KMS-11 (cell line): ENCODE data around the gene DSCAM.
"Not testable (repeated sequence)": the region's sequence is repeated elsewhere in the genome, so short reads cannot be mapped to it uniquely, and the experiment has no call there.

Source experiments
- H2AFZ ChIP-seq: fragments of 200-600 bp; sonication (generic); 2 replicates; pipeline ENCODE4 v1.6.1; 2016; ENCODE audit warnings: antibody characterized with exemption, mixed run types, low read depth
- H3K27ac ChIP-seq: fragments of 200-600 bp; sonication (generic); 2 replicates; pipeline ENCODE4 v1.6.1; 2016; ENCODE audit warnings: mild to moderate bottlenecking, mixed run types
- H3K27me3 ChIP-seq: fragments of 200-600 bp; sonication (generic); 2 replicates; pipeline ENCODE4 v1.6.1; 2017; ENCODE audit warnings: mild to moderate bottlenecking, low read depth, mixed run types, moderate library complexity; ENCODE audit not compliant: insufficient read depth
- H3K36me3 ChIP-seq: fragments of 200-600 bp; sonication (generic); 2 replicates; pipeline ENCODE4 v1.6.1; 2017; ENCODE audit warnings: mild to moderate bottlenecking, mixed run types; ENCODE audit not compliant: insufficient read depth
- H3K4me1 ChIP-seq: fragments of 200-600 bp; sonication (generic); 2 replicates; pipeline ENCODE4 v1.6.1; 2016; ENCODE audit warnings: mild to moderate bottlenecking, low read depth, mixed run types; ENCODE audit not compliant: poor library complexity, severe bottlenecking
- H3K4me2 ChIP-seq: fragments of 200-600 bp; sonication (generic); 2 replicates; pipeline ENCODE4 v1.7.0; 2016; ENCODE audit warnings: mild to moderate bottlenecking, mixed run types
- H3K4me3 ChIP-seq: fragments of 200-600 bp; sonication (generic); IDR thresholded peaks from 2 replicates; pipeline ENCODE4 v1.6.1; 2017; ENCODE audit warnings: low read depth, low read length, mixed read lengths; ENCODE audit not compliant: insufficient read depth
- H3K79me2 ChIP-seq: fragments of 200-600 bp; sonication (generic); 2 replicates; pipeline ENCODE4 v1.6.1; 2016; ENCODE audit warnings: low read depth, mixed run types; ENCODE audit not compliant: insufficient read depth
- H3K9ac ChIP-seq: fragments of 200-600 bp; sonication (generic); 2 replicates; pipeline ENCODE4 v1.6.1; 2016; ENCODE audit warnings: mild to moderate bottlenecking, mixed run types
- H4K20me1 ChIP-seq: fragments of 200-600 bp; sonication (generic); 2 replicates; pipeline ENCODE4 v1.6.1; 2016; ENCODE audit warnings: mild to moderate bottlenecking, mixed run types; ENCODE audit not compliant: insufficient read depth
- CTCF ChIP-seq: fragments of 200-600 bp; sonication (generic); conservative IDR thresholded peaks from 2 replicates; pipeline ENCODE4 v1.6.1; 2017; ENCODE audit warnings: low read depth, mild to moderate bottlenecking, antibody characterized with exemption, low read length, moderate library complexity, mixed read lengths

DSCAM gene

GRCh38 chr21:40043423-40043822 lies 803.5 kb downstream of the DSCAM start:
- Histone ChIP-seq H3K4me2 (no peak overlapping the region), H3K27me3 (0 out of 2 replicates have a peak, but pooled peaks cover 2% of the 10 kb centered on the region), H3K4me1 (no peaks in the 10 kb centered on the region), H3K9ac (no peak overlapping the region), H4K20me1 (no peaks in the 10 kb centered on the region), H3K27ac (no peak overlapping the region), H2AFZ (no peak overlapping the region), H3K79me2 (no peaks in the 10 kb centered on the region), H3K36me3 (no peaks in the 10 kb centered on the region), H3K4me3 (no peak overlapping the region)
- no peak for TF ChIP-seq CTCF

- no peak overlapping the region for H3K27ac ChIP-seq
- no peaks in the 10 kb centered on the region for H3K36me3 ChIP-seq
- no peaks in the 10 kb centered on the region for H3K4me1 ChIP-seq
- no peaks in the 10 kb centered on the region for H3K79me2 ChIP-seq
- no peak overlapping the region for H3K9ac ChIP-seq
- H3K4me2 ChIP-seq = no peak overlapping the region
- H3K4me3 ChIP-seq = no peak overlapping the region
- H4K20me1 ChIP-seq = no peaks in the 10 kb centered on the region
- TF ChIP-seq CTCF = no peak
- H3K27me3 ChIP-seq = 0 out of 2 replicates have a peak, but pooled peaks cover 2% of the 10 kb centered on the region
- H2AFZ ChIP-seq = no peak overlapping the region
Measured at GRCh38 chr21:40041446-40041845, 805.5 kb downstream of the DSCAM start.

DNA sequence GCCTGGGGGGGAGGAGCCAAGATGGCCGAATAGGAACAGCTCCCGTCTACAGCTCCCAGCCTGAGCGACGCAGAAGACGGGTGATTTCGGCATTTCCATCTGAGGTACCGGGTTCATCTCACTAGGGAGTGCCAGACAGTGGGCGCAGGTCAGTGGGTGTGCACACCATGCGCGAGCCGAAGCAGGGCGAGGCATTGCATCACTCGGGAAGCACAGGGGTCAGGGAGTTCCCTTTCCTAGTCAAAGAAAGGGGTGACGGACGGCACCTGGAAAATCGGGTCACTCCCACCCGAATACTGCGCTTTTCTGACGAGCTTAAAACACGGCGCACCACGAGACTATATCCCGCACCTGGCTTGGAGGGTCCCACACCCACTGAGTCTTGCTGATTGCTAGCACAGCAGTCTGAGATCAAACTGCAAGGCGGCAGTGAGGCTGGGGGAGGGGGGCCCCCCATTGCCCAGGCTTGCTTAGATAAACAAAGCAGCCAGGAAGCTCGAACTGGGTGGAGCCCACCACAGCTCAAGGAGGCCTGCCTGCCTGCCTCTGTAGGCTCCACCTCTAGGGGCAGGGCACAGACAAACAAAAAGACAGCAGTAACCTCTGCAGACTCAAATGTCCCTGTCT lies 813.7 kb downstream of the DSCAM start:
- not testable (repeated sequence) for H3K79me2 ChIP-seq, H2AFZ ChIP-seq, H3K27ac ChIP-seq, H3K4me3 ChIP-seq, H3K36me3 ChIP-seq, H3K4me2 ChIP-seq, H3K9ac ChIP-seq, H3K4me1 ChIP-seq, H4K20me1 ChIP-seq, H3K27me3 ChIP-seq

DNA sequence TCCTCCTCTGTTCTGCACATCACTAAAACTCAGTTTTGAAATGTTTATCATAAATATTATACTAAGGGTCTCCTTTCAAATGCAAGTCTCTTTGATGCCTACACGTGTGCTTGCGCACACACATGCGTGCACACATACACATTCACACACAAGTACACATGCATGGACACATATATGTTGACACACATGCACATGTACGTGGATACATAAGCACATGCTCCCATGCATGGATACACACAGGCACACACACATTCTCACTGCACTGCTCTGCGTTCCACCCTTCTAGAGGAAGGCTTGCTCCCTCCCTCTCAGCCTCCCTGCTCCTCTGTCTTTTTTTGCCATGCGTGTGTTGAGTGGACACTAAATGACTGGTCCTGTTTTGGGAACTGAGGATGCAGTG lies 817.1 kb downstream of the DSCAM start:
- Histone ChIP-seq H3K36me3 (no peaks in the 10 kb centered on the region), H3K4me3 (no peak overlapping the region), H3K4me1 (no peaks in the 10 kb centered on the region), H3K4me2 (no peak overlapping the region), H3K27ac (no peak overlapping the region), H3K79me2 (no peaks in the 10 kb centered on the region), H3K9ac (no peak overlapping the region), H2AFZ (no peak overlapping the region), H3K27me3 (no peaks in the 10 kb centered on the region), H4K20me1 (no peaks in the 10 kb centered on the region)
- no peak for TF ChIP-seq CTCF

GRCh38 chr21:40028393-40028792 lies 818.6 kb downstream of the DSCAM start:
- not testable (repeated sequence) for H3K36me3 ChIP-seq, H2AFZ ChIP-seq, H3K9ac ChIP-seq, H3K27me3 ChIP-seq, H4K20me1 ChIP-seq, H3K4me2 ChIP-seq, H3K27ac ChIP-seq, H3K79me2 ChIP-seq, H3K4me1 ChIP-seq, H3K4me3 ChIP-seq
